HL-60 (cell line): ENCODE data around the gene SBK3.

Experiments
- CTCF ChIP-seq: IDR thresholded peaks from one replicate; pipeline ENCODE4 v1.5.1; 2011; ENCODE audit warnings: low read length, control low read depth, inconsistent platforms; ENCODE audit not compliant: insufficient read depth
- POLR2AphosphoS5 ChIP-seq: IDR thresholded peaks from 2 replicates; pipeline ENCODE4 v1.6.1; 2012; ENCODE audit warnings: low read depth
- REST ChIP-seq: IDR thresholded peaks from 2 replicates; pipeline ENCODE4 v1.6.1; 2012; ENCODE audit warnings: low read depth; ENCODE audit not compliant: insufficient replicate concordance

- no peak for TF ChIP-seq CTCF
- no peak for TF ChIP-seq POLR2AphosphoS5
- no peak for TF ChIP-seq REST
Measured at GRCh38 chr19:55541091-55541490, 4.3 kb downstream of the SBK3 start.
